Thymus (tissue), 11 donors: Measurements from ENCODE around the gene KIRREL3. TPM values are rescaled to one million over a fixed set of nuclear protein-coding genes. Genes with fewer than 3 reads are reported as not detected.

ENCODE experiments used
- DNase-seq, 9 donors: peaks; one replicate each; pipeline ENCODE4 v3.0.0-alpha.2; 2013; ENCODE audit warnings: low spot score in 9 of 9, low read depth in 6 of 9, missing footprints in 1 of 9
- H3K27ac ChIP-seq, 2 donors: one replicate each; pipeline ENCODE4 v1.5.1; 2013; ENCODE audit warnings: control low read depth in 1 of 2, low read depth in 1 of 2, low read length in 1 of 2, mild to moderate bottlenecking in 1 of 2, moderate library complexity in 1 of 2
- H3K27me3 ChIP-seq, 2 donors: one replicate each; pipeline ENCODE4 v1.5.1; 2013; ENCODE audit warnings: low read length in 1 of 2; ENCODE audit not compliant: control insufficient read depth in 2 of 2, insufficient read depth in 1 of 2
- H3K36me3 ChIP-seq, 2 donors: one replicate each; pipeline ENCODE4 v1.5.1; 2013; ENCODE audit warnings: low read length in 1 of 2, mild to moderate bottlenecking in 1 of 2, moderate library complexity in 1 of 2; ENCODE audit not compliant: control insufficient read depth in 2 of 2, insufficient read depth in 2 of 2
- H3K4me1 ChIP-seq, 2 donors: one replicate each; pipeline ENCODE4 v1.5.1; 2013; ENCODE audit warnings: low read length in 2 of 2; ENCODE audit not compliant: control insufficient read depth in 2 of 2, insufficient read depth in 2 of 2
- H3K4me3 ChIP-seq, 2 donors: one replicate each; pipeline ENCODE4 v1.5.1; 2013; ENCODE audit warnings: low read length in 2 of 2, control low read depth in 1 of 2, mild to moderate bottlenecking in 1 of 2
- H3K9me3 ChIP-seq, 2 donors: one replicate each; pipeline ENCODE4 v1.5.1; 2013; ENCODE audit warnings: low read length in 1 of 2, mild to moderate bottlenecking in 1 of 2; ENCODE audit not compliant: control insufficient read depth in 2 of 2, insufficient read depth in 1 of 2
- whole genome bisulfite sequencing: extraction: QIAGEN DNeasy Blood & Tissue Kit; methylation state at CpG from one replicate; pipeline ENCODE4 v1.1.7; 2013; 5-methylcytosine and 5-hydroxymethylcytosine counted together
- polyA plus RNA-seq: library from polyadenylated mRNA; stranded (reverse); fragments of 200-250 nt; gene quantifications from one replicate; pipeline ENCODE4 v1.2.3, GENCODE V29; 2013
- total RNA-seq: library from RNA; stranded (reverse); fragments of 120-200 nt; gene quantifications from one replicate; pipeline ENCODE4 v1.2.4, GENCODE V29; 2013
- donor health status: healthy.

KIRREL3 gene
- total and polyA plus RNA-seq, 2 donors: 0.09 to 0.14 TPM

DNA sequence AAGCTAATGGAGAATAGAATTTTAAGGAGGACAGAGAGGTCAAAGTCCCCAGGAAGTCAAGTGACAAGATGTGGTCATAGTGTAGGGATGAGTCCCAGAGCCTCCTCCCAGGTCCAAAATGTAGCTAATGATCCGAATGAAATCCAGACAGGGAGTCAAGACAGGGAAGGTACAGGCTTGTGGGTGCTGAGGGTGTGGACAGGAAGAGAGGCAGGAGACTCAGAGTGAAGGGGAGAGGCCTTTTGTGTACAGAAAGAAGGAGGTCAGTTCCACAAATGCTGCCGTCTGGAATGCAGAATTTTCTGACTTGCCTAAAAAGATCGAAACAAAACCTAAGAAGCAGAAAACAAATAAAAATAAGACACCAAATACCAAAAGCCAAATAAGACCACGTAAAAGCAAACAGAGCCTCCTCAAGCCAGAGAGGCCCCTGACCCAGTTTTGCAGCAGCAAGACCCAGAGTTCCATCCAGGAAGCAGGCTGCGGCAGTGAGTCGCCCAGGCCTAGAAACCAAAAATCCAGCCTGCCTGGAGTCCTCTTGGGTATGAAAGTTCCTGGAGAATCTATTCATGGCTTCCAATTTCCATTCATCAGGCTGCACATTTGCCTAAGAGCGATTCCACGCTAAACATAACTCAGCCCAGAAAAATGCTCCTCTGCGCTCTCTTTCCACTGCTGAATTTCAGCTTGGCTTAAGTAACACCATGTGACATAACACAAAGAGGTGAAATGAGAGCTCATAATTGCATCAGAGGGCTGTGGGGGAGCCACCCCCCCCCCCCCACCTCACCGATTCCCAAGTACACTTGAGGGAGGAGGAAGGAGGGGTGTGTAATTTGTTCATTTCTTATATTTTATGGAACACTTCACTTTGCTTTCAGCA lies 71.2 kb downstream of the KIRREL3 start:
- Histone ChIP-seq H3K4me1 (no peaks in the 10 kb centered on the region), H3K9me3 (no peaks in the 10 kb centered on the region), H3K36me3 (no peaks in the 10 kb centered on the region), H3K27ac (no peak overlapping the region), H3K4me3 (no peak overlapping the region), H3K27me3 (no peaks in the 10 kb centered on the region)
- 87% methylated on average over 10 of the region's 10 CpGs for WGBS
- DNase-seq: no peak

- no peak overlapping the region for H3K27ac ChIP-seq
- no peaks in the 10 kb centered on the region for H3K4me1 ChIP-seq
- H3K27me3 ChIP-seq: no peaks in the 10 kb centered on the region
- H3K4me3 ChIP-seq: no peak overlapping the region
- WGBS: 77% methylated on average over 2 of the region's 2 CpGs
- H3K9me3 ChIP-seq: no peaks in the 10 kb centered on the region
- no peaks in the 10 kb centered on the region for H3K36me3 ChIP-seq
- no peak for DNase-seq
Observed at GRCh38 chr11:126927623-126928022, 72.9 kb downstream of the KIRREL3 start.

DNA sequence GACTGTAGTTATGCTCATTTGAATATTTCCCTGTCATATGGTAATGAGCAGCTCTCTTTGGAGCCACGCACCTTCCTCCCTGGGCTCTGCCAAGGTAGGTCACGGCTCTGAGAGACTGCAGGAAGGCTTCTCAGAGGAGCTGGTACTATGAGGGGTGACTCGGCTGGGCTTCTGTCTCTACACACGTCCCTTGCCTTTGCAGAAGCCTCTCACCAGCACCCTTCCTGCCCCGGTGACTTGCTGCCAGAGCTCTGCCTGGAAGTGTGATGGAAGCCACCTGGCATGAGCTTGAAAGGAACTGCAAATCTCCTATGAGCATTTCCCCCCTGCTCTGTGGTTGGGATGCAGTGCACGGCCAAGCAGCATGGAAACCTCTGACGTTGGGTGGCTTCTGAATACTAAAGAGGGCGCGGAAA lies 74.2 kb downstream of the KIRREL3 start:
- 65% methylated on average over 9 of the region's 9 CpGs for WGBS
- no peak for DNase-seq
- no peaks in the 10 kb centered on the region for H3K4me1 ChIP-seq

DNA sequence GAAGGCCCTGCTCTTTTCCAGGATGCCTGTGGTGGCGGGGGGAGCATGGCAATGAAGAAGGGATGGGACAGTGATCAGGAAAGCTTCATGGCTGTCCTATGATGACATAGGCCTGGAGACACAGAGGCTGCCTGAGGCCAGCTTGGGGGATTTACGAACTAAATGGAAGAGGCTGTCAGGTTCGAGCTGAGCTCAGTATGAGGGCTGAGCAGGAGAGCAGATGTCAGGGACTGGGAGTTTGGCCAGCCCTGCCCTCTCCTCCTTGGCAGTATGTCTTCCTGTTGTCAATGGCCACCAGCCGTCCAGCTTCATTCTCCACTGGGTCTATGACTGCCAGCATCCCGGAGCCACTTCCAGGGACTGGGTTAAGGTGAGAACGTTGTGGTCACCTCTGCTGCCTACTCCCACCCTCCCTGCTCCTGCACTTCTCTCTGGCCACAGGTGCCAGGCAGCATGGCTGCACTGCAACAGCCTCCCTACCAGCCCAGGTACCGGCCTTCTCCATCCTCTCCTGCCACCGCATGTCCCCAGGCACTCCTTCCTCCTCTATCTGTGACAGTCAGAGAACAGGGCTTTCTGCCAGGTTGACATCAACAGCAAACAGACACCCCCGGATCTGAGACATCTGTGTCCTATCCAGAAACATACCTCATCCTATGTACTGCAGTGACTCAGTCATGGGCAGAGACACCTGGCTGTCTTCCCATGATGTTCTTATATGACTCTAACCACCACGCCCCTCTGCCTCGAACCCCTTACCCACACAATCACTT lies 75.1 kb downstream of the KIRREL3 start:
- H3K4me1 ChIP-seq: no peaks in the 10 kb centered on the region
- H3K27me3 ChIP-seq: no peaks in the 10 kb centered on the region
- H3K27ac ChIP-seq: no peak overlapping the region
- no peaks in the 10 kb centered on the region for H3K36me3 ChIP-seq
- 92% methylated on average over 11 of the region's 11 CpGs for WGBS
- no peak for DNase-seq
- no peaks in the 10 kb centered on the region for H3K9me3 ChIP-seq
- no peak overlapping the region for H3K4me3 ChIP-seq

More for the DNA sequence above, 74.2 kb downstream of the KIRREL3 start:
- Histone ChIP-seq H3K36me3 (no peaks in the 10 kb centered on the region), H3K27me3 (no peaks in the 10 kb centered on the region), H3K27ac (no peak overlapping the region), H3K9me3 (no peaks in the 10 kb centered on the region), H3K4me3 (no peak overlapping the region)

DNA sequence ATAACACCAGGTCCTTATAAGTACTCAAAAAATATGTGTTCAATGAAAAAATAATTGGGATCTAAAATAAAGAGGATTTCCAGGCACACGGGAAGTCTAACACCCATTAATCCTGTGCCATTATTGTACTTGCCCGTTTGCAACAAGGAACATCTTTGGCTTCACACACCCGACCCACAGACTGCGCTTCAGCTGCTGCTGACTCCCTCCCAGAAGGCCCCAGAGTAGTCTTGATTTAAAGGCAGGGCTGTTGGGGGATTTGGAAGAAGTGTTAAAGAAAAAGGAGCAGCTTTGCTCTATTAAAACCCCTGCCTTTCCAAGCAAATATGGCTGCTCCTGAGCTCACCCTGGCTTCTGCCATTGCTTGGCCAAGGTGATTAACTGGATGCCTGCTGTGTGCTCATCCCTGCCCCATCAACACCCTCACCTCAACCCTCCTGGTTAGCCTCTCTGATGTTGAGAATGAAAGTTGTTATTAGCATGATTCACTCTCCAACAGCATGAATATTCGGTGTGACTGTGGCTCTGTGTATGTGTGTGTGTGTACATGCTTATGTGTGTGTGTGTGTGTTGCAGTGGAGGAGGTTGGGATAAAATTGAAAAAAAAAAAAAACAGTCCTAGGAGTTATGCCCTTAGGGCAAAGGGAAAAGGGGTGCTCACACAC lies 76.1 kb downstream of the KIRREL3 start:
- 94% methylated on average over 5 of the region's 5 CpGs for WGBS

GRCh38 chr11:126920833-126921232 lies 79.7 kb downstream of the KIRREL3 start:
- no peak for DNase-seq
- H3K36me3 ChIP-seq: no peaks in the 10 kb centered on the region
- no peaks in the 10 kb centered on the region for H3K9me3 ChIP-seq
- no peaks in the 10 kb centered on the region for H3K27me3 ChIP-seq
- 93% methylated on average over 4 of the region's 4 CpGs for WGBS
- no peak overlapping the region for H3K27ac ChIP-seq
- H3K4me1 ChIP-seq: no peaks in the 10 kb centered on the region
- H3K4me3 ChIP-seq: no peak overlapping the region

More for the DNA sequence above, 76.1 kb downstream of the KIRREL3 start:
- H3K4me1 ChIP-seq: no peaks in the 10 kb centered on the region
- DNase-seq: no peak
- H3K4me3 ChIP-seq: no peak overlapping the region
- H3K9me3 ChIP-seq: no peaks in the 10 kb centered on the region
- H3K27me3 ChIP-seq: no peaks in the 10 kb centered on the region
- no peaks in the 10 kb centered on the region for H3K36me3 ChIP-seq
- H3K27ac ChIP-seq: no peak overlapping the region

- Histone ChIP-seq H3K9me3 (no peaks in the 10 kb centered on the region), H3K27me3 (no peaks in the 10 kb centered on the region), H3K36me3 (no peaks in the 10 kb centered on the region), H3K27ac (no peak overlapping the region), H3K4me1 (no peaks in the 10 kb centered on the region), H3K4me3 (no peak overlapping the region)
- no peak for DNase-seq
- WGBS: 72% methylated on average over 3 of the region's 3 CpGs
Observed at GRCh38 chr11:126919147-126919823, 81.3 kb downstream of the KIRREL3 start.

GRCh38 chr11:126918556-126918955 lies 82.0 kb downstream of the KIRREL3 start:
- 100% methylated on average over 1 of the region's 1 CpG for WGBS
- Histone ChIP-seq H3K27me3 (no peaks in the 10 kb centered on the region), H3K9me3 (no peaks in the 10 kb centered on the region), H3K4me1 (no peaks in the 10 kb centered on the region), H3K4me3 (no peak overlapping the region), H3K36me3 (no peaks in the 10 kb centered on the region), H3K27ac (no peak overlapping the region)
- no peak for DNase-seq
